GM19463 (cell line): ENCODE measurements around the gene LUM.
"Not testable (repeated sequence)": the region's sequence is repeated elsewhere in the genome, so short reads cannot be mapped to it uniquely, and the experiment has no call there.

ENCODE experiments used
- ATAC-seq: cut with Tn5 transposase; IDR thresholded peaks from one replicate; pipeline ENCODE4 v1.9.1; 2021; ENCODE audit warnings: mild to moderate bottlenecking, moderate library complexity; ENCODE audit not compliant: unreplicated experiment

Gene LUM

DNA sequence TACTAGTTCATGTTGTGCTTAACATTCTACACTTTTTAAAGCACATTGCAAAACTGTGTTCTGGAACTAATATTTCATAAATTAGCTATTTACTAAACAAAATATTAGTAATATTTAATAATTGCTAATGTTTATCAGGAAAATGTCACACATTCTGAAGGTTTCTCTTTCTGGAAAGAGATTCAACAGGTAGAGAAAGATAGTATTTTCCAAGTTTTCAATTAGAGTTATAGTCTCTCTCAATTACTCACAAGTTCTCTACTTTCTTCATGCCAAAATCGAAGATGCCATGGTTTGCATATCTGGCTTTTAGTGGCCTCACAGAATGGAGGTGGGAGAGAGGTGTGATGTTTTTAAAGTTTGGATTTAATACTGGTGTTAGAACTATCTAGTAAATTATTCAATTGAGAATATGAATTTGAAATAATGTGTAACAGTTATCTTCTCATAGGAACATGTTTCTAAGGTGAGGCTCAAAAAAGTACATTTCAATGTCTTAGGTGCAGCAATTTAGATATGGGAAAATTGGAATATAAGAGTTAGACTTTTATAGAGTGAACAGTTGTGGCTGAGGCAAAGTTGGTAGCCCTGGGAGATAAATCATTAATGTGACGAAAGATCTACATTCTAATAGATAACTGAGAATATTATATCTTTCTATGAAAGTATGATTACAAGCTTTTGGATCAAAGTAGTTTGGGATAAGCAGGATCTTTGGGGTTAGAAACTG is 1.5 kb downstream of the LUM start:
- no peak for ATAC-seq

DNA sequence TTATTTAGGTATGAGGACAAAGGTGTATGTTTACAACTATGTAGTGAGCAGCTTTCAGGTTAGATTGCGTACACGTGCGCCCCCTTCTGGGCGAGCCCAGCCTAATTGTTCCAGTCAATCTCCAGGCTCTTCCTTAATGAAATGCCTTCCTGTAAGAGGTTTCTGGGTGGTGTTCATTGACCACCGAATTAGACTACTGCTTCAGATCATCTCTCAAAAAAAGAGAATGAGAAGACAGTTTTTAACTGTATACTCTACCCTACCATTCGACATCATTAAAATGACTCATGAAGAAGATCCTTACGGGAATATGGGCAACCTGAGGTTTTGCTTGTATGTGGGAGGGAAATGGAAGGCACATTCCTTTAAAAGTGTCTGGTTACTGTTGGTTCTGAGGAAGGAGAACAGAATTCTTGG is 2.1 kb downstream of the LUM start:
- peak; percentile 89 for ATAC-seq

- no peak for ATAC-seq
Measured at GRCh38 chr12:91108196-91108755, 3.0 kb downstream of the LUM start.

- no peak for ATAC-seq
Measured at GRCh38 chr12:91106283-91106682, 5.0 kb downstream of the LUM start.

DNA sequence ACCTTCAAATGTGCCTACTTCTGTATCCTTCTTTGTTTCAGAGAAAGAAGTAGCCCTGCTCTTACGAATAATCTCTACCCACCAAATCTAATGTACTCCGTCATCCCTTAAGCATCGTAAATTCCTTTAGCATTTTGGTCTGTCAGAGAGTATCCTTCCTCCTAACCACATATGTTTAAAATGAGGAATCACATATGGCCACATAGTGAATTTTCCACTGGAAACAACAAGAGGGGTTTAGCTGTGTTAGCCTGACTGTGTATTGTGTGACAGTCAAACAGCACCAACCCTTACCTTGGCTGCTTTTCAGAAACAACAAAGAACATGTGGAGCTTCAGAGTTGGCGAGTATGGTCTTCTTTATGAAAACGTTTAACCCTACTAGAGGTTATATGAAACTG is 5.5 kb downstream of the LUM start:
- ATAC-seq, result no peak

- no peak for ATAC-seq
Measured at GRCh38 chr12:91104812-91105466, 6.4 kb downstream of the LUM start.

DNA sequence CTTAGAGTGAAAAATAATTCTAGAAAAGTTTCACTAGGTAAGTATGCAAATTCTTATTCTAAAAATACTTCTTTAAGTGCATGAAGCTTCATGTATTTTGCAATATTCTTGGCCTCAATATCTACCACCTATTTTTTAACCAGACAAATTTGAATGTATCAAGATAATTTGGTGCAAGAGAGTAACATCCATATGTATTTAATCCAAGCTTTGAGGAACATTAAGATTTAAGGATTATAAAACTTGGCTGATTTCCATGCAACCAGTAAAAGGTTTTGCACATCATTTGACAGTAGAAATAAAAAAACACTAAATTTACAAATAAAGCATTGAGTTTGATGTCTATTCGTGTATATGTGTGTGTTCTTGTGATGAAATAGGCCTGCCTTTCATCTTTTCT is 7.7 kb downstream of the LUM start:
- no peak for ATAC-seq

GRCh38 chr12:91103101-91103500 is 8.2 kb downstream of the LUM start:
- no peak for ATAC-seq

- ATAC-seq, result no peak
Measured at GRCh38 chr12:91100906-91101305, 10.4 kb downstream of the LUM start.

GRCh38 chr12:91099836-91100235 is 11.5 kb downstream of the LUM start:
- ATAC-seq, result no peak

DNA sequence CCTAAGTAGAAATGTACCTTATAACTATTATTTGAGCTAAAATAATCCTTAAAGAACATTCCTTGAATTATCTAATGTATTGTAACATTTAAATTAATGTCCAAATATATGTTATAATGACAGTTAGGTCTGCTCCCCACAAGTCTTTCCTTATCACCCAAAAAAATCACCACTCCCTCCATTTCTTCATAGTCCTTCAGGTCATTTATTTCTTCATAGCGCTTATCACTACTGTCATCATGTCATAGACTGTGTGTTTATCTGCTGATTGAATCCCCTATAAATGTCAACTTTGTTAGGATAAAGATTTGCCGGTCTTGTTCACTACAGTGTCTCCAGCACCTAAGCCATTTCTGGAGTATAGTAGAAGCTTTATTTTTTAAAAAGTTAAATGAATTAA is 12.0 kb downstream of the LUM start:
- ATAC-seq, result no peak

DNA sequence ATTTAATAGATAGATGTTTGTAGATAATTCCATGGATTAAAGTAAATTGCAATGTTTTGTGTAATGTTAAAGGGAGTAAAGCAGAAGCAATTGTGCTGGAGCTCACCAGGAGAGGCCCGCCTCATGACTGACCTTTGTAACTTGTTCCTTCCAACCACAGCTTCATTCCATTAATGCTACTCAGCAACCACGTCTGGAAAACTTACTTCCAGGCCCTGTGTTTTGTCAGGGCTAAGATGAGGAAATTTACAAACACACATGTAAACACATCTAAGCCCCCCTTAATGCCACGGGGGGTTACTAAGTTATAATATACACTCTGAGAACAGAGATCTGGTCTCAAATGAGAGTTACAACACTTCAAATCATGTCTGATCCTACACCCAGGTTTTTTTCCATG is 12.4 kb downstream of the LUM start:
- ATAC-seq, result no peak

- no peak for ATAC-seq
Measured at GRCh38 chr12:91098461-91098860, 12.8 kb downstream of the LUM start.

DNA sequence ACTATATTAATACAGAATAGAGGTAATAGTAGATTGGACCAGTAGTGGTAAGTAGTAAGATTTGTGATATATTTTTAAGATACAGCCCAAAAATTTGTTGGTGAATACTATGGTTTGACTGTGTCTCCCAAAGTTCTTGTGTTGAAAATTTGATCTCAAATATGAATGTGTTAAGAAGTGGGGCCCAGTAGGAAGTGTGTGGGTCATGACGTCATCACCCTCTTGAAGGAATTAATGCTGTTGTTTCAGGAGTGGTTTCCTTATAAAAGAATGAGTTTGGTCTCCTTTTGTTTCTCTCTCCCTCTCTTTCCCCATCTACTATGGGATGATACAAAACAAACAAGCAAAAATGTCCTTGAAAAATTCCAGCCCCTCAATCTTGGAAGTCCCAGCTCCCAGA is 16.3 kb downstream of the LUM start:
- ATAC-seq, result no peak

GRCh38 chr12:91094032-91094662 is 17.1 kb downstream of the LUM start:
- no peak for ATAC-seq

- ATAC-seq, result no peak
Measured at GRCh38 chr12:91093341-91093740, 18.0 kb downstream of the LUM start.

DNA sequence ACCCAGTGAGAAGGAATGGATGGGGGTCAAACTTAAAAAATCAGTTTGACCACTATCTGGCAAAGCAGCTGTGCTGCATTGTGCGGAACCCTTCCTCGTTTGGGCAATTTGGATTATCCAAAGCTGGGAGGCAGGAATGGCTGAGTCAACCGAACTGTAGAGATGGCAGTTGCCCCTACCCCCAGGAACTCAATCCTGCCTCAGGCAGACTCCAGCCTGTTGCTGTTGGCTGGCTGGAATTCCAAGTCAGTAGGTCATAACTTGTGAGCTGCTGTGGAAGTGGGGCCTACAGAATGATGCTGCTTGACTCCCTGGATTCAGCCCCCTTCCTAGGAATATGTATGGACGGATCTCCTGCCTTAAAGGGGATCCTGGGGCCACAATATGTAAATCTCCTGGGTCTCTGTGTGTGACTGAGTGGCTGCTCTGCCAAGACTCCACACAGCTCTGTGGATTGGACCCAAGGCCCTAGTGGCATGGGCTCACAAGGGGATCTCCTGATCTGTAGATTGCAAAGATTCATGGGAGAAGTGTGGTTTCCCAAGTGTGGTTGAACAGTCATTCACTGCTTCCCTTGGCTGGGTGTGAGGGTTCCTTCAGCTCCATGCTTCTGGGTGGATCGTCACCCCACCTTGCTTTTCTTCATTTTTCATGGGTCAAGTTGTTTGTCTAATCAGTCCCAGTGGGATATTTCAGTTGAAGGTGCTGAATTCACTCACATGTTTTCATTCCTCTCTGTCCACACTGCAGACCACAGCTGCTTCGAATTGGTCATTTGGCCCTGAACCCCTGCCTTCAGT is 19.2 kb downstream of the LUM start:
- ATAC-seq, result no peak

- not testable (repeated sequence) for ATAC-seq
Measured at GRCh38 chr12:91089953-91090352, 21.3 kb downstream of the LUM start.

- no peak for ATAC-seq
Measured at GRCh38 chr12:91080041-91080440, 31.3 kb downstream of the LUM start.

DNA sequence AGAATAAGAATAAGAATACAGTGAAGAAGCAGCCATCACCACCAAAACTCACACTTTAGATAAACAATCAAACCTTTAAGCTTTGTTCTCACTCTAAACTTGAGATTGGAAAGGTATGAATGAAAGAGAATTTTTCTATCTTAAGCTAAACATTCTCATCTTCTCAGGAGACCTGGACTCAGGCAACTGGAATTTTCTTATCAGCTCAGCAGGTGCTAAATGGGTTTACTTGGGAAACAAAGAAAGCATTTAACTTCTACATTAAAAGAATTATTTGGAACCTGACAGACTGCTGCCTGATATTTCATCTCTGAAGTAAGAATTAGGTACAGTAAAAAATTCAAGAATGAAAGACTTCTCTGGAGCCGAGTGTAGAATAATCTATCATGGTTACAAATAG is 32.8 kb downstream of the LUM start:
- no peak for ATAC-seq
